GM19455 (cell line): ENCODE data around the gene NCF1.
"Not testable (repeated sequence)": the region's sequence is repeated elsewhere in the genome, so short reads cannot be mapped to it uniquely, and the experiment has no call there.

Experiments used
- ATAC-seq: cut with Tn5 transposase; IDR thresholded peaks from one replicate; pipeline ENCODE4 v1.9.1; 2021; ENCODE audit not compliant: unreplicated experiment

The NCF1 gene

GRCh38 chr7:74783595-74783994 lies 9.8 kb downstream of the NCF1 start:
- not testable (repeated sequence) for ATAC-seq

DNA sequence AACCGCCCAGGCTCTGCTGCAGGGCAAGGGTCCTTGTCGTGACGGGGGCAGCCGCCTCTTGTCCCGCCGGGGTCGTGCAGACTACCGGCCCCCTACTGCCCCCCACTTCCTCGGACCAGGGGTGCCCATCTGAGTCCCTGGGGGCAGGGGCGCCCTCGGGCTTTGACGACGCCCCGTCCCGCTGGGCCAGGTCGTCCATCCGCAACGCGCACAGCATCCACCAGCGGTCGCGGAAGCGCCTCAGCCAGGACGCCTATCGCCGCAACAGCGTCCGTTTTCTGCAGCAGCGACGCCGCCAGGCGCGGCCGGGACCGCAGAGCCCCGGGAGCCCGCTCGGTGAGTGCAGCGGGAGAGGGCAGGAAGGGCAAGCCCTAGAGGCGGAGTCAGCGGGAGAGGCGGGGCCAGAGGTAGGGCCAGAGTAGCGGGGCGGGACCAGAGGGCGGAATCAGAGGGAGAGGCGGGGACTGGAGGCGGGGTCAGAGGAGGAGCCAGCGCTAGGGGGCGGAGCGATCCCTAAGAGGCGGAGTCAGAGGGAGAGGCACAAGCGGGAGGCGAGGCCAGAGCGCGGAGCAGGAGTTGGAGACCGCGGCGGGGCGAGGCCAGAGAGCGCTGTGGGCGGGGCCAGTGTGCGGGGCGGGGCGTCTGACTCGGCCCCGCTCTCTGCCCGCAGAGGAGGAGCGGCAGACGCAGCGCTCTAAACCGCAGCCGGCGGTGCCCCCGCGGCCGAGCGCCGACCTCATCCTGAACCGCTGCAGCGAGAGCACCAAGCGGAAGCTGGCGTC lies 14.7 kb downstream of the NCF1 start:
- peak; percentile 89 for ATAC-seq

DNA sequence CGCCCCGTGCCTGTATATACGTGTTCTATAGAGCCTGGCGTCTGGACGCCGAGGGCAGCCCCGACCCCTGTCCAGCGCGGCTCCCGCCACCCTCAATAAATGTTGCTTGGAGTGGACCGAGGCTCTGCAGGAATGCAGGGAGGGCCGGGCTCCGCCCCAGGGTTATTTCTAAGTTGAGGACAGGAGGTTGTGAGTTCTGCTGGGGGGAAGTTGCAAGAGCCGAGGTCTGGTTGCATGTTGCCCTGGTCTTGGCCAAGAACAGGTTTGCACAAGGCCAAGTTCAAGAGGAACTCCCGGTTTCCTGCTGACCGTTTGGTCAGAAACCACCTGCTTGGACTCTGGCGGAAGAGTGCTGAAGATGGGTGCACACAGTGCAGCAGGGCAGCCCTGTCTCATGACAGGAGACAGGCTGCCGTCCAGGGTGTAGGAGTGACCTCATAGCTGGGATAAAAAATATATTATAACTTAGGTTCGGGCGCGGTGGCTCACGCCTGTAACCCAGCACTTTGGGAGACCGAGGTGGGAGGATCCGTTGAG lies 15.5 kb downstream of the NCF1 start:
- ATAC-seq, result not testable (repeated sequence)

- ATAC-seq, result not testable (repeated sequence)
Observed at GRCh38 chr7:74797848-74798622, 24.2 kb downstream of the NCF1 start.

DNA sequence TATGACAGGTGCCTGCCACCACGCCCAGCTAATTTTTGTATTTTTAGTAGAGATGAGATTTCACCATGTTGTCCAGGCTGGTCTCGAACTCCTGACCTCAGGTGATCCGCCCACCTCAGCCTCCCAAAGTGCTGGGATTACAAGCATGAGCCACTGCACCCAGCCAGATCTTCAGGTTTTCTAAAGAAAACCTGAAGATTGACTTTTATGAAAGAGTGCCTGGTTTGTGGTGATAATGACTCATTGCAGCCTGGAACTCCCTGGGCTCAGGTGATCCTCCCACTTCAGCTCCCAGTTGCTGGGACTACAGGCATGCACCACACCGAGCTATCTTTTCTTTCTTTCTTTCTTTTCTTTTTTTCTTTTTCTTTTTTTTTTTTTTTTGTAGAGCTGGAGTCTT lies 24.8 kb downstream of the NCF1 start:
- not testable (repeated sequence) for ATAC-seq

GRCh38 chr7:74815882-74816281 lies 42.1 kb downstream of the NCF1 start:
- ATAC-seq, result not testable (repeated sequence)

GRCh38 chr7:74820146-74820805 lies 46.5 kb downstream of the NCF1 start:
- ATAC-seq, result peak; percentile 81

GRCh38 chr7:74821259-74821658 lies 47.4 kb downstream of the NCF1 start:
- not testable (repeated sequence) for ATAC-seq

- not testable (repeated sequence) for ATAC-seq
Observed at GRCh38 chr7:74829959-74830358, 56.1 kb downstream of the NCF1 start.

DNA sequence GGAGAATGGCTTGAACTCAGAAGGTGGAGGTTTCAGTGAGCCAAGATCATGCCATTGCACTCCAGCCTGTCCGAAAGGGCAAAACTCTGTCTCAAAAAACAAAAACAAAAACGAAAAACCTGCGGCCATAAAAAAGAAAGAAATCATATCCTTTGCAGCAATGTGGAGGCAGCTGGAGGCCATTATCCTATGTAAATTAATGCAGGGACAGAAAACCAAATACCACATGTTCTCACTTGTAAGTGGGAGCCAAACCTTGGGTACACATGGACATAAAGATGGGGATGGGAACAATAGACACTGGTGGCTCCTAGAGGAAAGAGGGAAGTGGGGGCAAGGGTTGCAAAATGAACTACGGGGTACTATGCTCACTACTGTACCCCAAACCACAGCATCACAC lies 56.6 kb downstream of the NCF1 start:
- ATAC-seq, result not testable (repeated sequence)
